ENCODE data around the gene MRNIP.

DNA sequence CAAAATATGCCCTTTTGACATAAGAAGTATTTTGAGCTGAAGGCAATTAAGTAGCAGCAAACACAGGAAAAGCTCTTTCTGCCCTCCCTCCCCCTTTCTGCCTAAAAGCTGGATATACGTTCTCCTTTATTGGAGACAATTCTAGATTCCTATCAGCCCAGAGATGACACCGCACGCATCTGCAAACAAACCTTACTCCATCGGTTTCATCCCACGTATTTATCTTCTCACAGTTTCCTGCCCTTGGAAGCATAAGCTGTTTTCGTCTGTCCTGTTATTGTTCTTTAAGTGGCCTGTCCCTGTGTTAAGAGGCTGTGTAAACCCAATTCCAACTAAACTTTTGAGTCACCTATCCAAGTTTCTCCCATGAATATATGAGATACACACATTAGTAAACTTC lies 37.2 kb upstream of the MRNIP start:
- TF ChIP-seq POLR2A (IDR thresholded peaks at IDR 0.05) (no peak), POLR2AphosphoS5 (IDR thresholded peaks at IDR 0.05) (no peak)

Data from breast epithelium (tissue), 3 donors.